ENCODE measurements around the gene P3H2. TPM values are rescaled to one million over a fixed set of nuclear protein-coding genes. Genes with fewer than 3 reads are reported as not detected.
"Not testable (repeated sequence)": the region's sequence is repeated elsewhere in the genome, so short reads cannot be mapped to it uniquely, and the experiment has no call there.

P3H2 gene
- not detected for total RNA-seq

GRCh38 chr3:190120269-190121060 lies at the start of gene P3H2:
TSS of gene P3H2 (minus strand) at chr3:190120897. CDS start at chr3:190120731, 166 bp downstream.
- peaks cover 8% of the 10 kb centered on the region for H3K4me1 Mint-ChIP-seq
- H3K27ac Mint-ChIP-seq, result no peak within 1 kb of the TSS
- ATAC-seq (replicated peaks), result peak; percentile 23
- H3K36me3 Mint-ChIP-seq (ENCODE audit: low read depth), result peaks cover 8% of the 10 kb centered on the region
- no peaks in the 10 kb centered on the region for H3K9me3 Mint-ChIP-seq
- peak within 1 kb of the TSS; percentile 67 for H3K4me3 Mint-ChIP-seq
- H3K27me3 Mint-ChIP-seq, result peaks cover 41% of the 10 kb centered on the region

GRCh38 chr3:190169877-190170276 lies 49.2 kb upstream of the P3H2 start:
- Mint-ChIP-seq H3K9me3 (no peaks in the 10 kb centered on the region), H3K4me3 (peak overlapping the region; percentile 66)

GRCh38 chr3:190169243-190169642 lies 48.5 kb upstream of the P3H2 start:
- peak overlapping the region; percentile 66 for H3K4me3 Mint-ChIP-seq
- peaks cover 7% of the 10 kb centered on the region for H3K4me1 Mint-ChIP-seq
- H3K27ac Mint-ChIP-seq, result peak overlapping the region; percentile 31
- no peaks in the 10 kb centered on the region for H3K36me3 Mint-ChIP-seq (ENCODE audit: low read depth)
- H3K9me3 Mint-ChIP-seq, result no peaks in the 10 kb centered on the region
- ATAC-seq (replicated peaks), result no peak
- no peaks in the 10 kb centered on the region for H3K27me3 Mint-ChIP-seq

More at GRCh38 chr3:190169877-190170276, 49.2 kb upstream of the P3H2 start:
- Mint-ChIP-seq H3K27me3 (no peaks in the 10 kb centered on the region), H3K27ac (peak overlapping the region; percentile 31), H3K36me3 (ENCODE audit: low read depth) (no peaks in the 10 kb centered on the region), H3K4me1 (peaks cover 7% of the 10 kb centered on the region)
- ATAC-seq (replicated peaks), result peak; percentile 56

GRCh38 chr3:190167936-190168680 lies 47.4 kb upstream of the P3H2 start:
- H3K36me3 Mint-ChIP-seq (ENCODE audit: low read depth), result no peaks in the 10 kb centered on the region
- H3K4me1 Mint-ChIP-seq, result peaks cover 7% of the 10 kb centered on the region
- no peak overlapping the region for H3K27ac Mint-ChIP-seq
- no peaks in the 10 kb centered on the region for H3K9me3 Mint-ChIP-seq
- no peaks in the 10 kb centered on the region for H3K27me3 Mint-ChIP-seq
- no peak for ATAC-seq (replicated peaks)
- no peak overlapping the region for H3K4me3 Mint-ChIP-seq

- Mint-ChIP-seq H3K9me3 (no peaks in the 10 kb centered on the region), H3K27ac (no peak overlapping the region), H3K4me1 (peaks cover 7% of the 10 kb centered on the region), H3K27me3 (no peaks in the 10 kb centered on the region), H3K4me3 (no peak overlapping the region), H3K36me3 (ENCODE audit: low read depth) (no peaks in the 10 kb centered on the region)
- no peak for ATAC-seq (replicated peaks)
Measured at GRCh38 chr3:190166948-190167347, 46.3 kb upstream of the P3H2 start.

- no peaks in the 10 kb centered on the region for H3K27me3 Mint-ChIP-seq
- peaks cover 7% of the 10 kb centered on the region for H3K4me1 Mint-ChIP-seq
- no peak for ATAC-seq (replicated peaks)
- H3K27ac Mint-ChIP-seq, result no peak overlapping the region
- H3K36me3 Mint-ChIP-seq (ENCODE audit: low read depth), result no peaks in the 10 kb centered on the region
- no peaks in the 10 kb centered on the region for H3K9me3 Mint-ChIP-seq
- H3K4me3 Mint-ChIP-seq, result no peak overlapping the region
Measured at GRCh38 chr3:190165253-190165652, 44.6 kb upstream of the P3H2 start.

GRCh38 chr3:190162013-190162412 lies 41.3 kb upstream of the P3H2 start:
- not testable (repeated sequence) for H3K36me3 Mint-ChIP-seq (ENCODE audit: low read depth); H3K4me1 Mint-ChIP-seq; ATAC-seq (replicated peaks); H3K9me3 Mint-ChIP-seq; H3K27me3 Mint-ChIP-seq; H3K4me3 Mint-ChIP-seq; H3K27ac Mint-ChIP-seq

GRCh38 chr3:190159902-190160435 lies 39.3 kb upstream of the P3H2 start:
- no peak overlapping the region for H3K4me3 Mint-ChIP-seq
- H3K4me1 Mint-ChIP-seq, result no peaks in the 10 kb centered on the region
- H3K27me3 Mint-ChIP-seq, result peaks cover 5% of the 10 kb centered on the region
- H3K36me3 Mint-ChIP-seq (ENCODE audit: low read depth), result no peaks in the 10 kb centered on the region
- H3K27ac Mint-ChIP-seq, result no peak overlapping the region
- H3K9me3 Mint-ChIP-seq, result no peaks in the 10 kb centered on the region
- ATAC-seq (replicated peaks), result no peak

GRCh38 chr3:190158261-190158660 lies 37.6 kb upstream of the P3H2 start:
- Mint-ChIP-seq H3K9me3 (no peaks in the 10 kb centered on the region), H3K4me3 (no peak overlapping the region), H3K27me3 (peaks cover 8% of the 10 kb centered on the region), H3K4me1 (no peaks in the 10 kb centered on the region), H3K27ac (no peak overlapping the region), H3K36me3 (ENCODE audit: low read depth) (no peaks in the 10 kb centered on the region)
- no peak for ATAC-seq (replicated peaks)

GRCh38 chr3:190155752-190156151 lies 35.1 kb upstream of the P3H2 start:
- Mint-ChIP-seq H3K9me3 (no peaks in the 10 kb centered on the region), H3K27ac (no peak overlapping the region), H3K36me3 (ENCODE audit: low read depth) (no peaks in the 10 kb centered on the region), H3K4me3 (no peak overlapping the region), H3K27me3 (peaks cover 8% of the 10 kb centered on the region), H3K4me1 (no peaks in the 10 kb centered on the region)
- no peak for ATAC-seq (replicated peaks)

GRCh38 chr3:190150681-190151080 lies 30.0 kb upstream of the P3H2 start:
- no peaks in the 10 kb centered on the region for H3K4me1 Mint-ChIP-seq
- H3K27ac Mint-ChIP-seq, result no peak overlapping the region
- peaks cover 9% of the 10 kb centered on the region for H3K27me3 Mint-ChIP-seq
- H3K9me3 Mint-ChIP-seq, result no peaks in the 10 kb centered on the region
- H3K4me3 Mint-ChIP-seq, result no peak overlapping the region
- no peaks in the 10 kb centered on the region for H3K36me3 Mint-ChIP-seq (ENCODE audit: low read depth)
- no peak for ATAC-seq (replicated peaks)

- ATAC-seq (replicated peaks); H3K9me3 Mint-ChIP-seq; H3K27me3 Mint-ChIP-seq; H3K36me3 Mint-ChIP-seq (ENCODE audit: low read depth); H3K4me1 Mint-ChIP-seq; H3K4me3 Mint-ChIP-seq; H3K27ac Mint-ChIP-seq: not testable (repeated sequence)
Measured at GRCh38 chr3:190149830-190150619, 29.3 kb upstream of the P3H2 start.

- not testable (repeated sequence) for H3K4me1 Mint-ChIP-seq; H3K27me3 Mint-ChIP-seq; ATAC-seq (replicated peaks); H3K27ac Mint-ChIP-seq; H3K36me3 Mint-ChIP-seq (ENCODE audit: low read depth); H3K4me3 Mint-ChIP-seq; H3K9me3 Mint-ChIP-seq
Measured at GRCh38 chr3:190144793-190145192, 24.1 kb upstream of the P3H2 start.

- Mint-ChIP-seq H3K4me3 (no peak overlapping the region), H3K9me3 (no peaks in the 10 kb centered on the region), H3K36me3 (ENCODE audit: low read depth) (no peaks in the 10 kb centered on the region), H3K27me3 (peaks cover 8% of the 10 kb centered on the region), H3K4me1 (no peaks in the 10 kb centered on the region), H3K27ac (no peak overlapping the region)
- no peak for ATAC-seq (replicated peaks)
Measured at GRCh38 chr3:190142041-190142440, 21.3 kb upstream of the P3H2 start.
